ENCODE data around the gene FBH1. TPM values are rescaled to one million over a fixed set of nuclear protein-coding genes. Genes with fewer than 3 reads are reported as not detected.

FBH1 gene
- total RNA-seq, 1 experiment from 2014 or later, result 50.5 TPM

- BruUV-seq (replicated peaks), result no TSS peak
- Histone ChIP-seq H3K4me3 (ENCODE audit: low read depth in 2 of 2, low read length in 2 of 2) (no peak overlapping the region), H3K36me3 (ENCODE audit: control insufficient read depth, insufficient read depth, low read length) (no peaks in the 10 kb centered on the region), H3K27me3 (ENCODE audit: control insufficient read depth, insufficient read depth, low read length) (no peaks in the 10 kb centered on the region), H3K9me3 (ENCODE audit: control insufficient read depth, insufficient read depth, low read depth, low read length) (no peaks in the 10 kb centered on the region), H3K4me1 (ENCODE audit: control insufficient read depth, insufficient read depth, low read length) (peaks cover 22% of the 10 kb centered on the region), H3K27ac (ENCODE audit: low read length) (no peak overlapping the region)
- TF ChIP-seq REST (IDR thresholded peaks at IDR 0.05; ENCODE audit: insufficient read depth in 1 of 2, low read depth in 2 of 2, low read length in 1 of 2) (no peak), TCF7L2 (IDR thresholded peaks at IDR 0.05; ENCODE audit: low read depth, low read length) (no peak), CTCF (IDR thresholded peaks at IDR 0.05) (no peak), SIN3A (IDR thresholded peaks at IDR 0.05; ENCODE audit: borderline replicate concordance, insufficient read depth, low read depth, low read length) (no peak), POLR2AphosphoS5 (IDR thresholded peaks at IDR 0.05; ENCODE audit: low read depth, low read length) (no peak)
- in situ Hi-C loops (cut with HindIII; ENCODE audit: low pct_unique_long_range_greater_than_20kb, low sequenced_read_pairs), result no loop called here
- POLR2A ChIA-PET, result no interaction called here
- intact Hi-C loops (cut with micrococcal nuclease; ENCODE audit: unreplicated experiment), result no loop called here
- CTCF ChIA-PET, result no interaction called here
- DNase-seq (ENCODE audit: low read depth, low spot score) (no peak), ATAC-seq (no peak)
Measured at GRCh38 chr10:5968681-5969453, 78.8 kb downstream of the FBH1 start.

DNA sequence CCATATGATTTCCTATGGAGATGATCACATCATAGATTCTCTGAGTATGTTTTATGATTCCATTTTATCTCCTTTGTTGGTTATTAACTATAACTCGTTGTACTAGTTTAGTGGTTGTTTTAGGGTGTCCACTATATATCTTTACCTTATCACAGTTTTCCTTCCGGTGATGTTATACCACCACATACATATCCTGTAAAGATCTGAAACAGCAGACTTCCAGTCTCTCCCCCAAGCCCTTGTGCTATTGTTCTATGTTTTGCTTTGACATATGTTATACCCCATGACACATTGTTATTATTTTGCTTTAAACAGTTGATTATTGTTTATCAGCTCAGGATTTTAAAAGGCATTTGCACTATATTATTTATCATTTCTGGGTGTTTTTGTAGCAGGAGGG, 80.0 kb downstream of the FBH1 start:
- Histone ChIP-seq H3K9me3 (ENCODE audit: control insufficient read depth, insufficient read depth, low read depth, low read length) (no peaks in the 10 kb centered on the region), H3K4me1 (ENCODE audit: control insufficient read depth, insufficient read depth, low read length) (peaks cover 22% of the 10 kb centered on the region), H3K4me3 (ENCODE audit: low read depth in 2 of 2, low read length in 2 of 2) (no peak overlapping the region), H3K27ac (ENCODE audit: low read length) (no peak overlapping the region), H3K36me3 (ENCODE audit: control insufficient read depth, insufficient read depth, low read length) (no peaks in the 10 kb centered on the region), H3K27me3 (ENCODE audit: control insufficient read depth, insufficient read depth, low read length) (no peaks in the 10 kb centered on the region)
- in situ Hi-C loops (cut with HindIII; ENCODE audit: low pct_unique_long_range_greater_than_20kb, low sequenced_read_pairs) (no loop called here), intact Hi-C loops (cut with micrococcal nuclease; ENCODE audit: unreplicated experiment) (no loop called here)
- no peak for TF ChIP-seq CTCF (IDR thresholded peaks at IDR 0.05)
- TF ChIP-seq POLR2AphosphoS5 (IDR thresholded peaks at IDR 0.05; ENCODE audit: low read depth, low read length), result no peak
- no peak for TF ChIP-seq SIN3A (IDR thresholded peaks at IDR 0.05; ENCODE audit: borderline replicate concordance, insufficient read depth, low read depth, low read length)
- no peak for TF ChIP-seq REST (IDR thresholded peaks at IDR 0.05; ENCODE audit: insufficient read depth in 1 of 2, low read depth in 2 of 2, low read length in 1 of 2)
- TF ChIP-seq TCF7L2 (IDR thresholded peaks at IDR 0.05; ENCODE audit: low read depth, low read length), result no peak
- CTCF ChIA-PET, result no interaction called here
- ATAC-seq, result no peak
- DNase-seq (ENCODE audit: low read depth, low spot score), result no peak
- POLR2A ChIA-PET, result no interaction called here
- BruUV-seq (replicated peaks), result no TSS peak
